T47D (cell line): ENCODE data around the gene PGK1.
"Not testable (repeated sequence)": the region's sequence is repeated elsewhere in the genome, so short reads cannot be mapped to it uniquely, and the experiment has no call there.

Source experiments
- DNase-seq, 2 experiments: peaks; one replicate each; pipeline versions ENCODE4 v3.0.0 to v3.0.0-alpha.2; 2011 to 2012; ENCODE audit warnings: low read depth in 1 of 2, low spot score in 1 of 2
- JUND ChIP-seq: IDR thresholded peaks from 2 replicates; pipeline ENCODE4 v1.6.1; 2012; ENCODE audit warnings: low read depth
- in situ Hi-C: cut with HindIII; loops from 2 replicates; pipeline ENCODE4 v1.10.0; 2016; ENCODE audit warnings: low sequenced_read_pairs, low pct_unique_long_range_greater_than_20kb

The PGK1 gene

GRCh38 chrX:78125148-78125547 is 21.1 kb downstream of the PGK1 start:
- no peak for DNase-seq
- TF ChIP-seq JUND: no peak
- in situ Hi-C loops: no loop called here

DNA sequence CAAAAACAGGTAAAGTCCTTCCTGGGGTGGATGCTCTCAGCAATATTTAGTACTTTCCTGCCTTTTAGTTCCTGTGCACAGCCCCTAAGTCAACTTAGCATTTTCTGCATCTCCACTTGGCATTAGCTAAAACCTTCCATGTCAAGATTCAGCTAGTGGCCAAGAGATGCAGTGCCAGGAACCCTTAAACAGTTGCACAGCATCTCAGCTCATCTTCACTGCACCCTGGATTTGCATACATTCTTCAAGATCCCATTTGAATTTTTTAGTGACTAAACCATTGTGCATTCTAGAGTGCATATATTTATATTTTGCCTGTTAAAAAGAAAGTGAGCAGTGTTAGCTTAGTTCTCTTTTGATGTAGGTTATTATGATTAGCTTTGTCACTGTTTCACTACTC is 21.7 kb downstream of the PGK1 start:
- DNase-seq, in situ Hi-C loops: not testable (repeated sequence)

DNA sequence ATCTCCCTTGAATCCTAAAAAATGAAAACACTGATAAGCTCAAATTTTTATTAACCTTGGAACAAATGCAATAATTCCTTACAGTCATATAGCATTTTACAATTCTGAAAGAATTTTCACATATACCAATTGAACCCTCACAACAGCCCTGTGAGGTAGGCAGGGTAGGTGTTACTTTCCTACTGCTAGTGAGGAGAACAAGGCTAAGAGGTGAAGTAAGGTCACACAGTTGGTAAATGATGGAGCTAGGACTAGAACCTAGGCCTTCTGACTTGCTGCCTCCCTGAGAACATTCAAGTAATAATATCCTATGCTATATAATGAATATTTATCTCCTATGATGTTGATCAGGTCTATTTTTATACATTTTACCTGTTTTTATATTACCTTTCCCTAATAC is 25.7 kb downstream of the PGK1 start:
- TF ChIP-seq JUND: no peak
- in situ Hi-C loops: no loop called here
- DNase-seq: no peak

- in situ Hi-C loops: no loop called here
- no peak for TF ChIP-seq JUND
These were observed 26.3 kb downstream of the PGK1 start for GRCh38 chrX:78130396-78130795.

GRCh38 chrX:78131117-78131516 is 27.1 kb downstream of the PGK1 start:
- in situ Hi-C loops: no loop called here
- TF ChIP-seq JUND: no peak

More at GRCh38 chrX:78130396-78130795, 26.3 kb downstream of the PGK1 start:
- no peak for DNase-seq

GRCh38 chrX:78133238-78133960 is 29.4 kb downstream of the PGK1 start:
- TF ChIP-seq JUND: no peak
- in situ Hi-C loops: no loop called here
- DNase-seq: no peak

More at GRCh38 chrX:78131117-78131516, 27.1 kb downstream of the PGK1 start:
- DNase-seq: no peak

DNA sequence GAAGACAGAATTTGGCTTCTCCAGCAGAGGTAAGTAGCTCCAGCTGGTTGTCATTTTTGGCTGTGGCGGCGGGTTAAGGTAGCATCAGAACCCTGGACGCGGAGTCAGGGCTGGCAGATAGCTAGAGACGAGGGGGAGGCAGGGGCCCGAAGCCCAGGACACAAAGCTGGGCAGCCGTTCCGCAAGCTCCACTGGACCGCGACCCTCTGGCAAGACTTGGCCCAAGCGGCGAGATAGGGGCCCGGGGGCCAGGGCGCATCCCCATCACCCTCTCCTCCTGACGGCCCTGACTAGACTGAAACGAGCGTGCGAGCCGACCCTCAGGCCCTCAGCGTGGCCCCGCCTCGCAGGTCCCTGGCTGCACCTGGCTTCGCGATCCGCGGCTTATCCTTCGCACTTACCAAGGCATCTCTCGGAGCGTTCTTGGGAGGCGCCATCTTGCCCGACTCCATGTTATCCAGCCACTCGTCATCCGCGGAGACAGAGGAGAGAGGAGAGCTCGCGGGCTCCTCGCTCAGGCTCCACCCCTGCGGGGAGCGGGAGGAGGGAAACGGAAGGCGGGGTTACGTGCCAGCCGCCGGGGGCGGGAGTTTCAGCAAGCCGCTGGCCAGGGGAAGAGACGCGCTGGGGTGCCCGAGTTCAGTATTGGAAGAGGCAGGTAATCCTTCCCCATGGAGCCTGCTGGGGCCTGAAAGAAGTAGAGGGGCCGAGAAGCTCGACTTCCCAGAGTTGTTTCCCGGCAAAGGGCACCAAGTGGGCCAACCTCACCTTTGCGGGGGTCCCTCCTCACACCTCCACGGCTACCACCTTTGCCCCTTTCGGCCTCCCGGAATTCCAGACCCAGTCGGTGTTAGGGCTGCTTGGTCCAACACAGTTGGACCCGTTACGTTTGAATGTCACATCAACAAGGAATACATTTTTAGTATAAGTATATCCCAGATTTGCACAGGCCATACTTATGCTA is 35.4 kb downstream of the PGK1 start, which contains the start of gene TAF9B:
TAF9B (minus strand) TSS at position 491 of the 964 bp plus-strand sequence; CDS start at position 452, 39 bp downstream.
- in situ Hi-C loops: no loop called here
- DNase-seq: peak; percentile 43 to 87

GRCh38 chrX:78140206-78140605 is 36.2 kb downstream of the PGK1 start:
- no peak for TF ChIP-seq JUND
- in situ Hi-C loops: no loop called here
- no peak for DNase-seq

More for the DNA sequence above, 35.4 kb downstream of the PGK1 start, which contains the start of gene TAF9B:
- no peak for TF ChIP-seq JUND

GRCh38 chrX:78147002-78147540 is 43.0 kb downstream of the PGK1 start:
- DNase-seq, in situ Hi-C loops: not testable (repeated sequence)

DNA sequence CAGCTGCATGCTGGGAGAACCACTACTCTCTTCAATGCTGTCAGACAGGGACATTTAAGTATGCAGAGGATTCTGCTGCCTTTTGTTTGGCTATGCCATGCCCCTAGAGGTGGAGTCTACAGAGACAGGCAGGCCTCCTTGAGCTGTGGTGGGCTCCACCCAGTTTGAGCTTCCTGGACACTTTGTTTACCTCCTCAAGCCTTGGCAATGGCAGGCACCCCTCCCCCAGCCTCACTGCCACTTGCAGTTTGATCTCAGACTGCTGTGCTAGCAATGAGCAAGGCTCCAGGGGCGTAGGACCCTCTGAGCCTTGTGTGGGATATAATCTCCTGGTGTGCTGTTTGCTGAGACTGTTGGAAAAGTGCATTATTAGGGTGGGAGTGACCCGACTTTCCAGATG is 53.3 kb downstream of the PGK1 start:
- DNase-seq, in situ Hi-C loops: not testable (repeated sequence)

DNA sequence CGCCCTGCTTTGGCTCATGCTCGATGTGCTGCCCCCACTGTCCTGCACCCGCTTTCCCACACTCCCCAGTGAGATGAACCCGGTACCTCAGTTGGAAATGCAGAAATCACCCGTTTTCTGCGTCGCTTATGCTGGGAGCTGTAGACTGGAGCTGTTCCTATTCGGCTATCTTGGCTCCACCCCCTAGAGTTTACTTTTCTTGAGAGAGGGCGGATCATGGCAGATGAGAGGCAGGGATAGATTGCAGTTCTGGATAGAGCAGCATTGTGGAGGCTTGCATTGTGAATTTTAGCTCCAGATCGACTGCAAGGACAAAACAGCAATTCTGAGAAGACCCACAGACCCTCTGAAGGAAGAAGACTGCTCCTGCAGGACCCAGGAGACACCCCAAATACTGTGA is 53.8 kb downstream of the PGK1 start:
- in situ Hi-C loops: not testable (repeated sequence)

DNA sequence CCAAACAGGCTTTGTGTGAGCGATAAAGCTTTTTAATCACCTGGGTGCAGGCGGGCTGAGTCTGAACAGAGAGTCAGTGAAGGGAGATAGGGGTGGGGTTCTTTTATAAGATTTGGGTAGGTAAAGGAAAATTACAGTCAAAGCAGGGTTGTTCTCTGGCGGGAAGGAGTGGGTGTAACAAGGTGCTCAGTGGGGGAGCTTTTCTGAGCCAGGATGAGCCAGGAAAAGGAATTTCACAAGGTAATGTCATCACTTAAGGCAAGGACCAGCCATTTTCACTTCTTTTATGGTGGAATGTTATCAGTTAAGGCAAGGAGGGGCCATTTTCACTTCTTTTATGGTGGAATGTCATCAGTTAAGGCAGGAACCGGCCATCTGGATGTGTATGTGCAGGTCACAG is 56.7 kb downstream of the PGK1 start:
- DNase-seq, in situ Hi-C loops: not testable (repeated sequence)

More for the DNA sequence above, 53.8 kb downstream of the PGK1 start:
- not testable (repeated sequence) for DNase-seq

GRCh38 chrX:78163175-78163574 is 59.1 kb downstream of the PGK1 start:
- DNase-seq, in situ Hi-C loops: not testable (repeated sequence)
